ENCODE results near the gene CEP55. TPM values are rescaled to one million over a fixed set of nuclear protein-coding genes. Genes with fewer than 3 reads are reported as not detected.

The CEP55 gene
- total RNA-seq, 1 donor from 2014 or later: 18.4 TPM

DNA sequence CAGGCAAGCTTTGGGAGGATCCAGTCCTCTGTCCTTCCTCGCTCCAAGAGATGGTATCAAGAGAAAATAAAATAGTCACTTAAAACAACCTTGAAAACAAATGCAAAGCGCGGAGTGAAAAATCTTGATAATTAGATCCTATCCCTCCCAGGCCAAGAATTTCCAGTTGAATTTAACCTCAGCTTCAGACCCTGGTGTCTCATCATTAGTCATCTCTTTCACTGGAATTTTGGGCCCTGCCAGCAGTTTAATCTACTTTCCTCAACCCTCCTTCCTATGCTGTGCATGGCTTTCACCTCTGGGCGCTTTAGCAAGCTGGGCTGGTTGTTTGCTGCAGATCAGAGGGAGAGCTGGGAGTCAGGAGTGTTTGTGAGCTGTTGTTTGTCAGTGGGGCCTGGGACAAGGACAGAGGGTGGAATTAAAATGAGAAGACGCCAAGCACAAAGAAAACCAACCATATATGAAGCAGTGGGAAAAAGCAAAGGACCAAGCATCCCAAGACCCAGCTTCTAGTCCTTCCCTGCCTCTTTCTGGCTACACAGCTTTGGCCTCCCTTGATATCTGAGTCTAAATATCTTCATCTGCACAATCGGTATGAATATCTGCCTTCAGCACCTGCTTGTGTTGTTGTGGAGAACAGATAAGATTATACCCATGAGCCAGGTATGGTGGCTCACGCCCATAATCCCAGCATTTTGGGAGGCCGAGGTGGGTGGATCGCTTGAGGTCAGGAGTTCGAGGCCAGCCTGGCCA is 27.8 kb upstream of the CEP55 start:
- DNase-seq (ENCODE audit: extremely low read depth, low read depth, low spot score): no peak

DNA sequence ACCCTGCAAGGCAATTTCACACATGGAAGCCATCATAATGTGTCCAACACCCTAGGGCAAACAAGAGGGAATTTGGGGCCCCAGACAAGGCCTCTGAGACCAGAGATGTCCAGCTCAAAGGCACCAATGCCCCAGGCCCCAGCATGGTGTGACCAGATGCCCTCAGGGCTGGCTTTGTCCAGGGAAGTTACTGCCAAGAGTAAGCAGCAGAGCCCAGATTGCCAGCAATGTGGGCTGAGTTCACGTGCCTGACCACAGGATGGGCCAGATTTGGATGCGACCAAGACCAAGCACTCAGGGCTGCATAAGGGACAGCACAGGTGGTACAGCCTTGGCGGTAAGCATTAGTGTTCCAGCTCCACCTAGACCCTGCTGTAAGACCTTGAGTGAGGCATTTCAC is 27.0 kb upstream of the CEP55 start:
- DNase-seq (ENCODE audit: extremely low read depth, low read depth, low spot score): no peak

DNA sequence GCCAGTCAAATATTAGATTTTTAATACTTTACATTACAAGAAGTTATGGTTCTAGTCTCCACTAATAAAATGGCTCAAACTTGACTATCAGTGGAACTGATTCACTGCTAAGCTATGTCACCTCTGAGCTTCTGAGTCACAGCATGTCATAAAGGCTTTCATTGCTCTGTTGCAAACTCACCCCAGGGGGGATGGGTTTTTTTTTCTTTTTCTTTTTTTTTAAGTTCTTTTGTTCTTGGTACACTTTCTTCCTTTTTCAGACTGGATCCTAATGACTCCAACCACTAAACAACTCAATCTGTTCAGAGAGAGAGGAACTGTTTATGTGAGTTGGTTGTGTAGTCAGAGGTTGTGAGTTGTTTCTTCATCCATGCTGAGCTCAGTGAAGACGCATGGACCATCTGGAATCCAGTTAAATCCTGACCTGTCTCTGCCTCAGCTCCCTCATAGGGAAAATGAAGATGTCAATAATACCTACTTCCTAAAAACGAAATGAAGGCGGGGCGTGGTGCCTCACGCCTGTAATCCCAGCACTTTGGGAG is 25.2 kb upstream of the CEP55 start:
- DNase-seq (ENCODE audit: extremely low read depth, low read depth, low spot score): peak; percentile 93

DNA sequence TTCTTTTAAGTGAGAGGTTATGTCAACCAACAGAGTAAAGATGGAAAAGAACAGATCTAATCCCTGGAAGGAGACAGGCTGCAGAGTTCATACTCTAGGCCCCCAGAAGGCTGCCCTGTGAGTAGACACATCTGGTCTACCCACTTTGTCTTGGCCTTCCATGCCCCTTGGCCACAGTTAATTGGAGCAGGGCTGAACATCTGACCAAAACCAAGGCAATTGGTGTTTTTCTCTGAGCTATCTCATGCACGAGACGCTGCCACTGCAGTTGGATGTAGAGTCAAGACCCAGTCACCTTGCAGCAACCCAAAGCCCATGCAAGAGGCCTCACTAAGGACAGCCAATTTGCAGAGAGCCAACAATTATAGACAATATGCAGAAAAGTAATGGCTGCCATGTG is 23.3 kb upstream of the CEP55 start:
- no peak for DNase-seq (ENCODE audit: extremely low read depth, low read depth, low spot score)

DNA sequence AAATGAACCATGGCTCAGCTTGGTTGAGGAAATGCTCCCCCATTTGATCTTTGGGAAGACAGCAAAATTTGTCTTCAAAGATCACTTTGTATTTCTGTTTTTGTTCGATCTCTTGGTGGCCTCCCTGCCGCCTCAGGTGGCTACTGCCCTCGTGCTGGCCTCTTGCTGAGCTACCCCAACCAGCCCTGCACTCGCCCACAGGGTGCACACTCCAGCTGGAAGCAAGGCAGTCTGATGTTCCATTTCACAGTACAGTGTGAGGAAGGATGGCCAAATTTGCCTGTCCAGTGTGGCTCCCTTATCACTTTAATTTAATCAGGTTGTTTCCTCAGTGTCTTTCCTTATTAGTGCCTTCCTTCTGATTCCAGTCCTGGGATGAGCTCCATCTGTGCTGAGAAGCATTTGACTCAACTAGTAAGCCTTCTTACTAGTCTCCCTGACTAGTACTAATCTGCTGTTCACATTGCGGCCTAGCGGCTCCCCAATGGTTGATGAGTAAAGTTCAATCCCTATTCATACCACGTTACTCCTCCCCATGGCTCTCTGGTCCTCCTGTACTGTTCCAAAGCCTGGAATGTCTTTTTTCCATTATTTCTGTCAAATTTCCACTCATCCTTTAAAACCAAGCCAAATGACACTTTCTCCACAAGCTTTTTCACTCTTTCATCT is 22.5 kb upstream of the CEP55 start:
- DNase-seq (ENCODE audit: extremely low read depth, low read depth, low spot score): no peak

DNA sequence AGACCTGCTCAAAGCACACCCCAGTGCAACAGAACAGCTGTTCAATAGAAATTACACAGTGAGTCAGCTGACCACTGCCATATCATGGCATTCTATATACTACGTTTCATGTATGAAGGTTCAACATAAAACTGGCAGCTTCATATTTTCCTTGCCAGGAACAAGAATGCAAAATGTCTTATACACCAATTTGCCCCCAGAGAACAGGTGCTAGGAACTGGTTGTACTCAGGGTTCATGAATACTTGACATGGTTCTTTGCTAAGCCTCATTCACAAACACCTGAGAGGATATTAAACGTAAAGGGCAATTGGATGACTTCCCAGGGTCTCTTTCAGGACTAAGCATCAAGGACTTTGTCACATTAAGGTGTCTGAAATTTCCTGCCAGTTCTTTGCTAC is 21.2 kb upstream of the CEP55 start:
- no peak for DNase-seq (ENCODE audit: extremely low read depth, low read depth, low spot score)

DNA sequence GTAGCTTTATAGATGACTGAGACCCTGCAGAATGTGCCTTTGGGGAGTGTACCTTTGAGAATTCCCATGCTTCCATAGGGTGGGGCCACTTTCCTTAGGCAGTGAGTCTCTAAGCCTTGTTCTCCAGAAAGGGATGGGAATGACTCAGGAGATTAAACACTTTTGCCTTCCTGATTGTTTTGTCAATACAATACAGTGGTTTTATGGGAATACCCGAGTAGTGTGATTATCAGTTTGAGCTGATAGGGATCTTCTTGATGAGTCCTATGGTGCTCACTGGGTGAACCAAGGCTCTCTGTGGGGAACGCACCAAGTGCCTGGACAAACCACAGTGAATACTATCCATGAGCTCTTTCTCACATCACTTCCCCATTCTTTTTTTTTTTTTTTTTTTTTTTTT is 20.5 kb upstream of the CEP55 start:
- DNase-seq (ENCODE audit: extremely low read depth, low read depth, low spot score): no peak

DNA sequence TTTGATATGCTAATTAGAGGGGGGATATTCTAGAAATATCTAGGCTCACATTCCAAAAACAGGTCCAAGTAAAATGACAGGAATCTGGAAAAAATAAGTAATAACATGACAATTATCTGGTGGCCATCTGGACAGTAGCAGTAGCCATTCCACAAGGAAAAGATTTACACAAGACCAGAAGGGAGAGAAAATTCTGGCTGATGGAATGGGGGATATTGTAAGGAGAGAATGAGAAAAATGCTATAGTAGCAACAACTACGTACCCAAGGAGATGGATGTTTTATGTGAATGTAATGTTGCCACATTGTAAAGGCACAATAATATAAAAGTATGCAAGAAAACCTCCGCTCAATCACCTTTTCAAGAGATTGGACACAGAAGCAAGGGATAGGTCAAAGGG is 19.7 kb upstream of the CEP55 start:
- no peak for DNase-seq (ENCODE audit: extremely low read depth, low read depth, low spot score)

DNA sequence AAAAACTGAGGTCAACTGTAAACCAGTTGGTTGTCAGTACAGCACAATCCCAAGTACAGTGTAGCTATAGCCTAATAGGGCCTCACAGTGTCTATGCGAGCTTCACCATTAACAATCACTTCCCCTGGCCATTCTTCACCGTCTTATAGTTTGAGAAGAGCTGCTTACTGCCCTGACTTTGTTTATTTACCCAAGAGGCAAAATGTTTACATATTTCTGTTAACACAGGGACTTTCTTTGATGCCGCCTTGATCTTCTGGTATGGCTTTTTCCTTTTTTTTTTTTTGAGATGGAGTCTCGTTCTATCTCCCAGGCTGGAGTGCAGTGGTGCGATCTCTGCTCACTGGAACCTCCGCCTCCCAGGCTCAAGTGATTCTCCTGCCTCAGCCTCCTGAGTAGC is 17.5 kb upstream of the CEP55 start:
- no peak for DNase-seq (ENCODE audit: extremely low read depth, low read depth, low spot score)

DNA sequence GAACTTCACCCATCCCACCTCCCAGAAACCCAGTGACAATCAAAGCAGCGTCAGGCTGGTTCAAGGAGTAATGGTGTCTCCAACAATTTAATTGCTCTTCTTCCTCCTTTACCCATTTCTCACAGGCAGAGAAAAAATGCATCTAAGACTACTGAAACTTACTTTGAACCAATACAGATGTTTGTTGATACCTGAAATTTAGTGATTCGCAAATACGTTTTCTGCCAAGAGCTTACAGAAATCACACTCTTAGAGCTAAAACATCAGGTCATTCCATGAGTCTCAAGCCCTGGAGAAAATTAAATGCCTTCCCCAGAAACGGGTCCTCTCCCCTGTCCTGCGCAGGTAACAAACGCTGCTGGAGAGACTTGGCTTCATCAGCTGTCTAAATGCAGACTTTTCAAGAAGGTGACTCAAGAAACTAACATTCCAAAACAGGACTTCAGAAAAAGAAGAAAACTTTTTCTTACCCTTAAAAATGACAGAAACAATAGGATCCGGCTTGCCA is 14.7 kb upstream of the CEP55 start:
- DNase-seq (ENCODE audit: extremely low read depth, low read depth, low spot score): no peak

DNA sequence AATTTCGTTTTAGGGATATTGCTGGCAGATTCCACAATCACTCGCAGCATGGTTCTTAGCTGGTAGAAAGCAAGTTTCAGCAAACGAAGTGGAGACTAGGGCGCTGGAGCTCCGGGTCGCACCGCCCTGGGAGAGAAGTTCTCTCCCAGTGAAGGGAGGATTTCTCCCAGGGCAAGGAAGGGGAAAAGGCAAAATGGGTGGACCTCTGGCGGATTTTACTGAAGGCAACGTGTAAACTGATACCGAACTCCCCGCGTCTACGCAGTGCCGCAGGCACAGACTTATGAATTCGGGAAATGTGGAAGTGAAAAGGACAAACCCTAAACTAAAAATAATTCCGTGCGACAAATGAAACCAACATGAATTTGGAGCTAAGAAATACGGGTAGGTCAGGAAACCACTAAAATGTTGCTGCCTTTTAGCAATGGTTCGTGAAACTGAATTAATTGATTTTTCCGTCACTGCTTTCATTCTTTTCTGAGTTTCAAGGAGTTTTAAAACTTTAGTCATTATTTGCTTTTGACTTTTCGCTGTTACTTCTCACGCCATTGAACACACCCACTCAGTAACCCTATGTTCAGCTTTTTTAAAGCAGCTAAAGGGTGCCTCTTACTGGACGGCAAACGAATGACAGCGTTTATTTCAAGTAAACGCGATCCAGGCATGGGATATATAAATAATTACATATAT is 14.1 kb upstream of the CEP55 start, which contains the start of gene MYOF:
TSS of gene MYOF (minus strand) at position 190 of the 690 bp plus-strand sequence. CDS start at position 50, 140 bp downstream.
- peak; percentile 82 for DNase-seq (ENCODE audit: extremely low read depth, low read depth, low spot score)

DNA sequence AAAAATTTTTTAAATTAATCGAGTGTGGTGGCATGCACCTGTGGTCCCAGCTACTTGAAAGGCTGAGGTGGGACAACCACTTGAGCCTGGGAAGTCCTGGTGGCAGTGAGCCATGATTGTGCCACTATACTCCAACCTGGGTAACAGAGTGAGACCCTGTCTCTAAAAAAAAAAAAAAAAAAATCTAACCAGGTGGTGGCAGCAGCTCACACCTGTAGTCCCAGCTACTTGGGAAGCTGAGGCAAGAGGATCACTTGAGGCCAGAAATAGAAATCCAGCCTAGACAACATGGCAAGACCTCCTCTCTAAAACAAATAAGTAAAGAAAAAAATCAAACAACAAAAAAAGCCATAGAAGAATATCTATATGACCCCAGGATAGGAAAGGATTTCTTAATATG is 10.7 kb upstream of the CEP55 start:
- DNase-seq (ENCODE audit: extremely low read depth, low read depth, low spot score): no peak

DNA sequence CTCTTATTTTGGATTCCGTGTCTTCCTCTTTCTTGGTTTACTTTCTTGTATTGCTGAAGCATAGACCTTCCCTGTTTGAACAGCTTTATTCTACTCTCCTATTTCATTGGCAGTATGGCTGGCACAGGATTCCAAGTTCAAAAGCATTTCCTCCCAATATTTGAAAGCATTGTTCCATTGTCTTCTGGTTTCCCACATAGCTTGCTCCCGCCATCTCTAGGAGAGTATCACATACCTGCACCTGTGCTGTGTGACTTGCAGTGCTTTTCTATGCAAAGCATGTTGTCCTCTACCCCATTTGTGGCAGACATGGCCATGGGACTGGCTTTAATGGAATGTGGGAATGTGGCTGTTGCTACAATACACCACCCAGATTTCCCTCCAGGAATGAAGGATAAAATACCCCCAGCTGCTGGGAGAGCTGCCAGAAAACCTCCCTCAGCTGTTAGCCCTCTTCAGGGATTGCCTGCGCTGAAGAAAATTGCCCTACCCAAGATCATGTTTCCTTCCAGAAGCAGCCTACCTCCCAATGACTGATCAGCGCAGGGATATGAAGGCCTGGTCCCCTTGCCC is 7.4 kb upstream of the CEP55 start:
- no peak for DNase-seq (ENCODE audit: extremely low read depth, low read depth, low spot score)

DNA sequence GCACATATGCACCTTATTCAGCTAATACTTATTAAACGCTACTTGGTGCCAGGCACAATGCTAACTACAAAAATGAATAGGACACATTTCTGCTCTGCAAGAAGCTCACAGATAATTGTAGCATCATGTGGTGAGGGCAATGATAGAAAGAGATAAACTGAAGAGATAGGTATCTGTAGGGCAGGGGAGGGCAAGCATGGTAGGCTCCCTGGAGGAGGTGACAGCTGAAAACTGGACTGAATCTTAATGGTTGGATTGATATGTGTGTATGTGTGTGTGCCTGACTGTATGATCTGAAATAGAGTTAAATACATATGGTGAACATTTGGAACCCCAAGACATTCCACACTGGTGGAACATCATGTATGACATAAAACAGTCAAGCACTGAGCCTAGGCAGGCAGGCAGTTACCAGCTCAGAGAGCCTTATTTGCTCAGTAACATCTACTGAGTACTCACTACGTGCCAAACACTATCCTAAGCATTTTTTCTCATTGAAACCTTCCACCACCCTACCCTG is 4.8 kb upstream of the CEP55 start:
- DNase-seq (ENCODE audit: extremely low read depth, low read depth, low spot score): no peak

DNA sequence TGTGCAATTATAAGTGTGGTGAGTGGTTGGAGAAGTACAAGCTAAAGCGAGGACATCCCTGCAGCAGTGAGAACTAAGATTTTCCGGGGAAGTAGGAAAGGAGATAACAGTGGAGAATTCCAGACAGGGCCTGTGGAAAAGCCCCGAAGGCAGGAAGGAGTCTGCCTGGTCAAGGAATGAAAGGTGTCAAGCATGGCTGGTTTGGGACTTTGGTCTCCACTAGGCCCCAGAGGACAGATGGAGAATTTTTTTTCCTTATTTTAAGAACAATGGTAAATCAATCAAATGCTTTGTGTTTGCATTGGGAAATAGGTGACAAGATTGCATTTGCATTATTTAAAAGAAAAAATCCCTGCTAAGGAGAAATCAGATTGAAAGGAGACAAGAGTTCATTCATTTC is 3.2 kb upstream of the CEP55 start:
- no peak for DNase-seq (ENCODE audit: extremely low read depth, low read depth, low spot score)

DNA sequence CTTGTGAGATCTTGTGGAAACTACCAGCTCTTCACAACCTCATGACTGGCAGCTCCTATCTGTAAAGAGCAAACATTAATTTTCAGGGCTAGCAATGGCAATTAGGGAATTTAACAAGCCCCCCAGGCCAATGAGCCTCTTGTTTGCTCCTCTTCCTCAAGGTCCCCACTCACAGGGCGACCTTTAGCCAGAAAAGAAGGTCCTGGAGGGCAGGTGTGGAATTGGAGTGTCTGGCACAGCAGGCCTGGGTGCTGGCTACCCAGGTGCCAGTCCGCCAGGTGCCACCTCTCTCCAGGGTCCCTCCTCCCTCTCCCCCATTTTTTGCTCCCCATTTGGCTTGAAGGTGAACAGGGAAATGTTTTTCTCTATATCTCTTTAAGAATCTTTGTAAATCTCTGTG is 1.9 kb upstream of the CEP55 start:
- DNase-seq (ENCODE audit: extremely low read depth, low read depth, low spot score): no peak

DNA sequence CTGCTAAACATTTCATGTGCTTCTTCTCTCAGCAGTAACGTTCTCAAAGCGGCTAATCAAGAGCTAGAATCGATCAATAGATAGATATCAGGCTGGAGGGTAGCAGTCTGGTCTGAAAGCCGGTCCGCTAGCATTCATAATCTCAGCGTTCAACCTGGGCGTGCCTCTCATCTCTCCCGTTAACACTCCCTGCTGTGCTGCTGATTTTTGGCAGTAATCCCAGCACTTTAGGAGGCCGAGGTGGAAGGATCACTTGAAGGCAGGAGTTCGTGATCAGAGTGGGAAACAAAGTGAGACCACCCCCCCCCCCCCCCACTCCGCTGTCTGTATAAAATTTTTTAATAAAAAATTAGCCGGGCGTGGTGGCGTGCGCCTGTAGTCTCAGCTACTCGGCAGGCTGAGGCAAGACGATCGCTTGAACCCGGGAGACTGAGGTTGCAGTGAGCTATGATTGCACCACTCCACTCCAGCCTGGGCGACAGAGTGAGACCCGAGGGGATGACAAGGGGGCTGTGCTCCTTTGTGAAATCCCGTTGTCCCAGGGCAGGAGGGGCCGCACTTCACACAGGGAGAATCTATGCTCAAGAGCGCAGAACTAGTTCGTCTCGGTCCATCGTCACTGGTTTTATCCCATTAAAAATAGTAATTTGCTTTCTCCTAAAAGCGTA is 624 bp upstream of the CEP55 start:
- DNase-seq (ENCODE audit: extremely low read depth, low read depth, low spot score): no peak

DNA sequence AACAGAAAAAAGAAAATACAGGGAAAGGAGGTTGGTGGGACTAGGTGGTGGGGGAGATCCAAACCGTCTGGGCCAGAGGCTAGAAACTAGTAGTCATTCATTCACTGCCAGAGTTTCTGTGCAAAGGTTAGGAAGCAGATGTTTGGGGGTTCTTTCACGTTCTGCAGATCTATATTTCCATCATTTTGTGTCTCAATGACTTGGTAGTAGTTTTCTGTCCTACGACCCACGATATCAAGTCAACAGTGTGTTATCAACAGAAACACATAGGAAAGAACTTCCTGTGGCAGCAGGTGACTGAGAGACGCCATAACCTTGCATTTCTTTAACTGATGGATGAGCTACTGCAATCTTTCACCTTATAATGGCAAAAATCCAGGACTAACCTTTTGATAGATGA is 1.8 kb downstream of the CEP55 start:
- no peak for DNase-seq (ENCODE audit: extremely low read depth, low read depth, low spot score)

DNA sequence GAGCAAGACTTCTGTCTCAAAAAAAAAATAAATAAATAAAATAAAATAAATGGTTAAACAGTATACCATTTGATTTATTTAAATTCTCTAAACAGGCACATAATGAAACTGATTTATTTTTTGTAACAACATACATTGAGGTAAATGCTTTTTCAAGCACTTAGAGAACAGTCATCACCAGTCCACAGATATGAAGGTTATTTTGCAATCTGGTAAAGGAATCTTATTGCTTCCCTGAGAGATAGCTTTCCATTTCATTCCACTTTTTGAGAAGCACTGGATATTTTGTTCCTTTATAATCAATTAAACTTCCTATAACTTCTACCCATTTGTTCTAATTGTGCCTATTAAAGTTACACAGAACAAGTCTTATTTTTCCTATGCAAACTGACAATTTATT is 5.2 kb downstream of the CEP55 start:
- DNase-seq (ENCODE audit: extremely low read depth, low read depth, low spot score): no peak

DNA sequence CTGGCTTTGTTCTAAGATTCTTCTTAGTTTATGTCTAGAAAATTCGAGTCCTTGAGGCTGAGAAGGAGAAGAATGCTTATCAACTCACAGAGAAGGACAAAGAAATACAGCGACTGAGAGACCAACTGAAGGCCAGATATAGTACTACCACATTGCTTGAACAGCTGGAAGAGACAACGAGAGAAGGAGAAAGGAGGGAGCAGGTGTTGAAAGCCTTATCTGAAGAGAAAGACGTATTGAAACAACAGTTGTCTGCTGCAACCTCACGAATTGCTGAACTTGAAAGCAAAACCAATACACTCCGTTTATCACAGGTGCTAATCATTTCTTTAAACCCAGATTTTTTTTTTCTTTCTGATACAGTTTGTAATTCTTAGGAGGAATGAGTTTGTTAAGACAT is 6.7 kb downstream of the CEP55 start:
- no peak for DNase-seq (ENCODE audit: extremely low read depth, low read depth, low spot score)

Data from glomerular endothelial cell (primary cell).